Measurements from ENCODE around the gene RNF14.

RNF14 gene

DNA sequence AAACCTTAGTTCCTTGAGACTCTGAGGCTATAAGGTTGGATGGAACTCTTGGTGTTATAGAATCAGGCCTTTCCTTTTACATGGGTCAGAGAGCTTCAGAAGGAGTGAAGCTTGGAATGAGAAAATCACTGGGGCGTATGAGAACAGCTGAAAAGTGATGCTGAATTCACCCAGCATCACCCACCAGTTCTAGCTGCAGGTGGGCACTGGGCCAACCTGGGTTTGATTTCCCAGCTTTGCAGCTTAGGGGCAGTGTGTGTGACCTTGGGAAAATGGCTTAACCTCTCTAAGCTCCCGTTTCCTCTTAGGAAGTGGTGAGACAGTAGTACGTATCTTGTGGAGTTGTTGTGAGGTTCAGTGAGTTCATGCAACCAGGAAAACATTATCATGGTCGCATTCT is 21.6 kb upstream of the RNF14 start:
- no peak for DNase-seq (ENCODE audit: low read depth in 1 of 2, low spot score in 1 of 2)

- DNase-seq (ENCODE audit: low read depth in 1 of 2, low spot score in 1 of 2), result no peak
Observed at GRCh38 chr5:141948812-141949211, 20.1 kb upstream of the RNF14 start.

DNA sequence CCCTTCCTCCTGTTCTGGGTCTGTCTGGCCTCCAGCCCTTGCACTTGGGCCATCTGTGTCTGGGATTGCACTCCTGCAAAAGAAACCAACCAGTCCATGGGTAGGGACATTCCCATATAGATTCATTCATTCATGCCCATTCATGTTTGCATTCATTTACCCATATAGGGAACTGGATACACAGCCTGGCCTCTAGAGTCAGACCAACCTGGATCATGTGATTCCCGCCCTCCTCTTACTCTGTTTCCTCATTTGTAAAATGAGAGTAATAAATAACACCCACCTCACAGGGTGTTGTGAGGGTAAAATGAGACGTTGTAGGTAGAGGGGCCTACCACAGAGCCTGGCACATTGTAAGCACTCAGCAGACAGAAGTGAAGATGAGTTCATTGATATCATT is 19.4 kb upstream of the RNF14 start:
- no peak for DNase-seq (ENCODE audit: low read depth in 1 of 2, low spot score in 1 of 2)

DNA sequence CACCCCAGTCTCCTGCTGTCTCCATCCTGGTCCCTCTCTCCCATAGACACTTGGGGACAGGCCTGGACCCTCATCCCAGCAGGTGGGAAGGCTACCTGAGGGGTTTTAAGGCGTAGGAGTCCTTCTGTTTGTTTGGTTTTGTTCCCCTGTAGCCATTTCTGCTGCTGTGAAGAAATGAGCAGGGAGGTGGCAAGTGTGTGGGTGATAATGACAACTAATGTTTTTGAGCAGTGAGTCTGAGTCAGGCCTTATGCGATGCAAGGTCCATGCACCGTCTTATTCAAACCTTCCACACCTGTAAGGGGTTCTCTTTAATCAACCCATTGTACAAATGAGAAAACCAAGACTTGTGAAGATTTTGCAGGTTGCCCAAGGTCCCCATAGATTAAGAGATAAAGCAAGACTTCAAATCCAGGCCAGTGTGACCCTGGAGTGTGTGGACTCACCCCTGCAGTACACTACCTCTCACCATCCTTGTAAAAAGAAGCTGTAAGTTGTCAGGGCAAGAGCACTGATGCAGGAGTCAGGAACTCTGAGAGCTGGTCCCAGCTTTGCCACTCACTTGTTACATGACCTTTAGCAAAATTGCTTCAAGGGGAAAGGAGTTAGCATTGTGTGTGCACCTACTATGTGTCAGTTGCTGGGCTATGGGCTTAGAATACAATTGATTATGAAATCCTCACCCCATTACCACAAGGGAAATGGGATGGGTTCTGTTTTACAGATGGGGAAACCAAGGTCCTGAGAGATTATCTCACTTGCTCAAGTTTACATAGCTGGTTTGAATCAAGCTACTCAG is 18.5 kb upstream of the RNF14 start:
- DNase-seq (ENCODE audit: low read depth in 1 of 2, low spot score in 1 of 2), result no peak

GRCh38 chr5:141951332-141951781 is 17.5 kb upstream of the RNF14 start:
- DNase-seq (ENCODE audit: low read depth in 1 of 2, low spot score in 1 of 2), result no peak

DNA sequence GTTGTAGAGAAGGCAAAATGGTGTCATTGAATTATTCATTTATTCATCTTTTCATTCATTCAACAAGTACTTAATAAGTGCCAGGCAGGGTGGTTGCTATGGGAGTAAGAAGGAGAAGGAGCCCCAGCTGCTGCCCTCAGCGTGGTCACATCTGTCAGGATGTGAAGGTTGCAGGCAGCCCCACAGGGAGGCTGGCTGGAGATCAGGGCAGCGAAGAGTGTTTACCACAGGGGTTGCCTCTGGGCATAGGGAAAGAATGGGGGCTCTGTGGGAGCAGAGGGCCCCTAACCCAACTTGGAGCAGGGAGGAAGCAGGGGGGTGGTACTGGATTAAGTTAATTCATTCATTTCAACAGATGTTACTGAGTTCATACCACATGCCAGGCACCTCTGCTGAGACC is 16.9 kb upstream of the RNF14 start:
- no peak for DNase-seq (ENCODE audit: low read depth in 1 of 2, low spot score in 1 of 2)

GRCh38 chr5:141954194-141954593 is 14.7 kb upstream of the RNF14 start:
- no peak for DNase-seq (ENCODE audit: low read depth in 1 of 2, low spot score in 1 of 2)

DNA sequence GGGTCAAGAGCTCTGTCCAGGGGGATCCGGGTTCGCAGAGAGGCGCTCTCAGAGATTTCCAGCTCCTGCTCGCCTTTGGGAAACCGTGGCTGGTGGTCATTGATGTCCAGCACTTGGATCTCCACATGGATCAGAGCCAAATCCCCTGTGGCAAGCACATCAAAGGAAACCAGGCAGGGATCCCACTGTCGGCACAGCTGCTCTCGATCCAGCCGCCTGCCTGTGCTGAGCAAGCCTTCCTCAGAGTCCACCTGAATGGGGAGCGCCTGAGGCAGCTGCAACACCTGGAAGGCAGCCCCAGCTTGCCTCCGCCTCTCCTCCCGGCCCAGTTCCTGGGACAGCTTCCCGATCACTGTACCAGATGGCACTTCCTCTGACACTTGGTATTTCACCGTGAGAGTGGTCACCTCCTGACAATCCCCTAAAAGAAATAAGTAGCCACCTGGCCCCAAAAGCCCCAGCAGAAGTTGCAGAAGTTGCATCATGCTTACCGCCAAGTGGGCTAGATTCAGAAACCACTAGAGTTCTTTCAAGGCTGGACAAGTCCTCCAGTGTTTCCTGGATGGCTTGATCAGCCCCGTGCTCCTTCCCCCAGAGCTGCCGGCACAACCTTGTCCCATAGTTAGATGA is 11.4 kb upstream of the RNF14 start:
- DNase-seq (ENCODE audit: low read depth in 1 of 2, low spot score in 1 of 2), result no peak

GRCh38 chr5:141958113-141958512 is 10.8 kb upstream of the RNF14 start, which contains the start of gene PCDH12:
PCDH12 (minus strand) TSS chr5:141958202; CDS start chr5:141957851, 351 bp downstream.
- DNase-seq (ENCODE audit: low read depth in 1 of 2, low spot score in 1 of 2), result no peak

- DNase-seq (ENCODE audit: low read depth in 1 of 2, low spot score in 1 of 2), result no peak
Observed at GRCh38 chr5:141958546-141959172, 10.2 kb upstream of the RNF14 start.

DNA sequence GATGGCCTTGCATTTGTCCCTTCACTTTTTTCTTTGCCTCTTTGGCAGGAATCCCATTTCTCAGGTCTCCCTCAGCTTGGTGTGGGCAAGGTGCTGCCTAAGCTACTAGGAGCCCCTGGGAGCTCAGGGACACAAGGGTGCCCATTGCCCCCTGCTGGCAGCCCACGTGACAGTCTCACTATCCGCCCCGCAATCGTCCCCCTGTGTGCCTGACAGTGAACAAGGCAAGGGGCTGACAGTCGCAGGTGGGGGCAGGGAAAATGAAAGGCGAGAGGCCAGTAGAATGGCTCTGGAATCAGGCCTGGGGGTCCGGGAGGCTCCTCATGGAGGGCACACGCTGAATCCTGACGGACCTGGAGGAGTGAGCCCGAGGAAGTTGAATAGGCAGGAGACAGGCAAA is 8.9 kb upstream of the RNF14 start:
- DNase-seq (ENCODE audit: low read depth in 1 of 2, low spot score in 1 of 2), result no peak

GRCh38 chr5:141960449-141961323 is 8.2 kb upstream of the RNF14 start:
- DNase-seq (ENCODE audit: low read depth in 1 of 2, low spot score in 1 of 2), result peak; percentile 75 to 76

DNA sequence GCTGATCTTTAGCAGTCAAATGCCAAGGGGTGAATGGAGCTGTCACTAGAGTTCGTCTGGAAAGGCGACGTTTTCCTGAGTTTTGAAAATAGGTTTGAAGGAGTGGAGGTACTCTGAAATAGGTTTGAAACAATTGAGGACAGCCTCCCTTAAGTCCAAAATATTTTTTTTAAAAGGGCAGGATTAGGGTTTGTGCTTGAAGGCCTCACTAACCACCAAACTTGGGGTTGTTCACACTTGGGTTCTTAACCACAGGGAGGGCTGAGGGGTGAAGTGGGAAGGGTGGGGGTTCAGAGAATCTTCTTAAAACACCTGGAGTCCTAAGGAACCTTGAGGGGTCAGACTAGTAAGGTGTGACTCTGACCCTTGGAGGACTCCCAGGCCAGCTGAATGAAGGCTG is 7.4 kb upstream of the RNF14 start:
- DNase-seq (ENCODE audit: low read depth in 1 of 2, low spot score in 1 of 2), result no peak

GRCh38 chr5:141963701-141964100 is 5.2 kb upstream of the RNF14 start:
- no peak for DNase-seq (ENCODE audit: low read depth in 1 of 2, low spot score in 1 of 2)

DNA sequence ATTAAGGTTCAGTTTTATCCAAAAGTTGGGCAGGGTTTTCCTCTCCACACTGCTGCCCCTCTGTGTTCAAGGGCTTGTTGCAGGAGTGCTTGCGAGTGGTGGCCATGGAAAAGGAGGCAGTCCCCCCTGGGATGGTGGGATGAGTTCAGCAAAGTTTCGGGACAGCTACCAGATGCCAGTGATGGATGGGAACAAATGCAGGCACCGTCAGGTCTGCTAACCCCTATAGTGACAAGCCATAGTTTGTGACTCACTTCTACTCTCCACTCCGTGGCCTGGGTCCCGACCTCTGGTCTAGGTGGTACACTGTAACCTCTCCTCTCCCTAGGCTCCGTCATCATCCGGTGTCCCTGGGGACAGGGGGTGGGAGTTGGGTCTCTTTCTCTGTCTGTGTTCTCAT is 3.8 kb upstream of the RNF14 start:
- no peak for DNase-seq (ENCODE audit: low read depth in 1 of 2, low spot score in 1 of 2)

DNA sequence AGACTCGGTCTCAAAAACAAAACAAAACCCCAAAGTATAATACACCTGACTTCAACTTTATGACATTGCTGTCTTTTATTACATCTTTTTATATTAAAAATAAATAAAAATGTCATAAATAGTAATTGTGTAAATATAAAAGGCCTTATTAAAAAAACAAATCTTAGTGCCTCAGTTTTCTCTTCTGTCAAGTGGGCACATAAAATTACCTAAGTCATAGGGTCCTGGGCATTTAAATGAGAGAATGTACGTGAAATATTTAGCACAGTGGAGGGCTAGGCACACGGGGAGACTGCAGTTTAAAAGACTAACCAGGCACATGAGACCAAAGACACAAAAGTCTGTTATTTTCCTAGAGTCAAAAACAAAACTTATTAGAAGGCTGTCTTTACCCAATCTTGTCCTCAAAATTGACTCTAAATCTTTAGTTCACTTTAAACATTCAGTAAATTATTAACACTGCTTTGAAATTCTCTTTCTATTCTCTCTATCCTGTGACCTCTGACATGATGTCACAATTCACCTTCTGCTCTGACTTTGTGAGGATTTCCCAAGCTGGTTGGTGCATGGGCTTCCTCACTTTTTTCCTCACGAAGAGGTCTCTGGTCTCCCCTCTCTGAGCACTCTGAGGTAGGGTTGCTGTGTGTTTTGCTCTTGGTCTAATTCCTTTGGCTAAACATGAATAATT is 2.5 kb upstream of the RNF14 start:
- no peak for DNase-seq (ENCODE audit: low read depth in 1 of 2, low spot score in 1 of 2)

GRCh38 chr5:141966963-141967333 is 2.0 kb upstream of the RNF14 start:
- no peak for DNase-seq (ENCODE audit: low read depth in 1 of 2, low spot score in 1 of 2)

DNA sequence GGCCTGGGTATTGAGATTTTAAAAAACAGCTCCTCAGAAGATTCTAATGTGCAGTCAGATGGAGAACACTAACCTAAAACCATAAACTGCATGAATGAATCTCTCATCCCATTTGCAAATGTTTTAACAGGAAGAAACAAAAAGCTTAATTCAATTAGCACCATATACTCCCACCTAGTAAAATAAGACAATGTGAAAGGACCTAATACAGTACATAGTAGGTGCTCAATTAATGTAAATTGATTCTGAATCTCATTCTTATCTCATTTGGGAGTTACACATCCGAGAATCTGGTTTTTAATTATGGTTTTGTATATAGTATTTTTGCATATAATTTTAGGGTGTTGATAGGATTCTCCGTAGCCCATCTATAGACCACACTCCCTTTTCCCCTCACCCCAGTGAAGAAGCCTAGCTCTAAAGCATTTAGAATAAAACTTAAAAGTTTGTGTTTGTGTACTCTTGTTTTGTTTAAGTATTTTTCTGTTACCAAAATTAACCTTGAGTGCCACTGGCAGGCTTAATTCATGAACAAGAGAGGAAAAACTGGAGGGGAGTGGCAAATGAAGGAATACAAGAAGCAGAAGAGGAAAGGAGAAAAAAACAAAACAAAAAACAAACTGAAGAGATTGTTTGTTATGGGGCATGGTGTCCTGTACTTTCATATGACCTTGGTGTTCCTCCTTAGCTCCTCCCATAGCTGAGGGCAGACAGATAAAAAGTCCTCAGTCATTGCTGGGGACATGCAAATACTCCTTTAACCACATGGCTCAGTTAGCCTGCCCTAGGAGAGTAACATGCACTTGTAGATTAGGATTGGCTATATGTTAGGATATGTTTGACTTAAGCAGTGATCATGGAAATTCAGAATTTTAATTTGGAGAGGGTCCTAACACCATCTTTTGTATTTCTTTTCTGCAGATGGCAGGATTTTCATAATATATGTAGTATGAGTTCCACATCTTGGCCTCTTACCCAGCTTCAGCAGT is 1.2 kb downstream of the RNF14 start:
- DNase-seq (ENCODE audit: low read depth in 1 of 2, low spot score in 1 of 2), result no peak

DNA sequence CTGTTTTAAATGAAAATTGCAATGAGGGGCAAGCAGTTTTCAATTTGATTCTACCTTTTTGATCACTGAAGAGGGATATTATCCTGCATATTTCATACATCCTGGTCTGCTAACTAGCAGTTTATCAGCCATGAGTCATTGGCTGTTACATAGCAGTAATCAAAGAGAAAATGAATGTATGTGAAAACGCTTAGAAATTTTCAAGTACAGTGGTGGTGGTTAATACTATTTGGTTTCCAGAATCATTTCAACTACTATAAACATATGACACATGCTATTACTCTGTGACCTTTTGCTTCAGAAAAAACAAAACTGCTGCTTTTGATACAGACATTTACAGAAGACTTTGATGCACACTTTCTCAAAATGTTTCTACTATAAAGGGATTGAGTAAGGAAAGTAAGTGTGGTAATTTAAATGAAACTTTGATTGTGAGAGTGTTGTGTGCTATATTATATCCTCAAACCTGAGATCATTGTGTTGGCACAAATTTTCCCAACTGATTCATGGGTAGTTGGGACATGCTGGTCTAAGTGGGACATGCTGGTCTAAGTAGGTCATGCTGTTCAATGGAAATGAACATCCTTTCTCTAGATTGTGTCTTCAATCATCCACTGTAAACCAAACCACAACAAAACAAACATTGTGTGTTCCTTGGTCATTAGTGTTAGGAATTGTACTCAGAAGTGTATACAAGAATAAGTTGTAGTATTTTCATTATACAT is 5.1 kb downstream of the RNF14 start:
- no peak for DNase-seq (ENCODE audit: low read depth in 1 of 2, low spot score in 1 of 2)
